HG03066 (cell line): ENCODE results near the gene GJB5.
A peak's percentile ranks its signal among the peaks of the same experiment; 100 is the strongest.

Experiments used
- ATAC-seq: cut with Tn5 transposase; IDR thresholded peaks from one replicate; pipeline ENCODE4 v1.9.1; 2021; ENCODE audit warnings: low read depth; ENCODE audit not compliant: unreplicated experiment

Gene GJB5

GRCh38 chr1:34792868-34793727, 38.3 kb downstream of the GJB5 start, which contains the start of gene GJA4:
TSS of gene GJA4 (plus strand) at chr1:34792999. CDS start at chr1:34794214, 1,215 bp downstream.
- ATAC-seq, result no peak

- ATAC-seq, result no peak
These were observed 39.3 kb downstream of the GJB5 start for GRCh38 chr1:34794001-34794789.

- no peak for ATAC-seq
These were observed 39.9 kb downstream of the GJB5 start for GRCh38 chr1:34794790-34795180.

- ATAC-seq, result no peak
These were observed 41.1 kb downstream of the GJB5 start for GRCh38 chr1:34795916-34796315.

GRCh38 chr1:34796990-34797389, 42.1 kb downstream of the GJB5 start:
- peak; percentile 75 for ATAC-seq

GRCh38 chr1:34800214-34800613, 45.4 kb downstream of the GJB5 start:
- ATAC-seq, result no peak

GRCh38 chr1:34803770-34804169, 48.9 kb downstream of the GJB5 start:
- ATAC-seq, result no peak

- ATAC-seq, result no peak
These were observed 51.5 kb downstream of the GJB5 start for GRCh38 chr1:34806396-34806795.
